Effector memory CD8-positive, alpha-beta T cell (primary cell): ENCODE data around the gene CCDC136.

Experiments used
- ATAC-seq: fragments of 150-1000 bp; cut with Tn5 transposase; replicated peaks from 2 replicates; pipeline ENCODE4 v1.10.0; 2021; ENCODE audit warnings: mild to moderate bottlenecking, moderate library complexity
- DNase-seq, 3 experiments: peaks; one replicate each; pipeline ENCODE4 v3.0.0; 2021
- H3K27ac Mint-ChIP-seq, 2 donors: one replicate each; pipeline ENCODE4 v1.8.0; 2022; ENCODE audit warnings: mild to moderate bottlenecking in 2 of 2, mixed read lengths in 2 of 2, moderate library complexity in 2 of 2
- H3K27me3 Mint-ChIP-seq, 2 donors: one replicate each; pipeline ENCODE4 v1.8.0; 2022; ENCODE audit warnings: mixed read lengths in 2 of 2
- H3K36me3 Mint-ChIP-seq: one replicate; pipeline ENCODE4 v1.8.0; 2022; ENCODE audit warnings: mild to moderate bottlenecking, moderate library complexity, mixed read lengths; ENCODE audit not compliant: insufficient read depth
- H3K4me1 Mint-ChIP-seq, 2 donors: one replicate each; pipeline ENCODE4 v1.8.0; 2022; ENCODE audit warnings: low read depth in 2 of 2, mixed read lengths in 2 of 2
- H3K4me3 Mint-ChIP-seq, 2 donors: one replicate each; pipeline ENCODE4 v1.8.0; 2022; ENCODE audit warnings: mild to moderate bottlenecking in 2 of 2, mixed read lengths in 2 of 2, moderate library complexity in 2 of 2
- H3K9me3 Mint-ChIP-seq, 2 donors: one replicate each; pipeline ENCODE4 v1.8.0; 2022; ENCODE audit warnings: mixed read lengths in 2 of 2

CCDC136 gene

GRCh38 chr7:128855559-128855958 lies 63.8 kb downstream of the CCDC136 start:
- no peak overlapping the region for H3K4me3 Mint-ChIP-seq
- no peak overlapping the region for H3K27ac Mint-ChIP-seq
- H3K4me1 Mint-ChIP-seq, result peaks cover 0 to 1% of the 10 kb centered on the region in 2 donors
- peaks cover 0 to 24% of the 10 kb centered on the region in 2 donors for H3K27me3 Mint-ChIP-seq
- ATAC-seq (no peak), DNase-seq (no peak)
- no peaks in the 10 kb centered on the region for H3K9me3 Mint-ChIP-seq
- no peaks in the 10 kb centered on the region for H3K36me3 Mint-ChIP-seq

GRCh38 chr7:128856001-128856718 lies 64.4 kb downstream of the CCDC136 start:
- DNase-seq (no peak), ATAC-seq (no peak)
- H3K27me3 Mint-ChIP-seq, result peaks cover 0 to 24% of the 10 kb centered on the region in 2 donors
- H3K9me3 Mint-ChIP-seq, result no peaks in the 10 kb centered on the region
- no peak overlapping the region for H3K27ac Mint-ChIP-seq
- peaks cover 0 to 1% of the 10 kb centered on the region in 2 donors for H3K4me1 Mint-ChIP-seq
- no peaks in the 10 kb centered on the region for H3K36me3 Mint-ChIP-seq
- H3K4me3 Mint-ChIP-seq, result no peak overlapping the region

GRCh38 chr7:128858380-128859231 lies 66.8 kb downstream of the CCDC136 start:
- no peaks in the 10 kb centered on the region for H3K9me3 Mint-ChIP-seq
- peaks cover 11 to 13% of the 10 kb centered on the region in 2 donors for H3K4me1 Mint-ChIP-seq
- DNase-seq (no peak), ATAC-seq (no peak)
- H3K4me3 Mint-ChIP-seq, result no peak overlapping the region
- no peak overlapping the region for H3K27ac Mint-ChIP-seq
- H3K27me3 Mint-ChIP-seq, result peaks cover 0 to 17% of the 10 kb centered on the region in 2 donors
- peaks cover 9% of the 10 kb centered on the region for H3K36me3 Mint-ChIP-seq

GRCh38 chr7:128859232-128860157 lies 67.7 kb downstream of the CCDC136 start:
- Mint-ChIP-seq H3K27me3 (peaks cover 0 to 10% of the 10 kb centered on the region in 2 donors), H3K27ac (no peak overlapping the region), H3K4me3 (no peak overlapping the region), H3K36me3 (peaks cover 11% of the 10 kb centered on the region), H3K9me3 (no peaks in the 10 kb centered on the region), H3K4me1 (peaks cover 14 to 16% of the 10 kb centered on the region in 2 donors)
- DNase-seq (no peak), ATAC-seq (no peak)

GRCh38 chr7:128860158-128861073 lies 68.6 kb downstream of the CCDC136 start:
- DNase-seq, result no peak
- no peak for ATAC-seq
- Mint-ChIP-seq H3K4me1 (peaks cover 19 to 24% of the 10 kb centered on the region in 2 donors), H3K9me3 (no peaks in the 10 kb centered on the region), H3K27ac (no peak overlapping the region), H3K4me3 (no peak overlapping the region), H3K36me3 (peaks cover 16% of the 10 kb centered on the region), H3K27me3 (peaks cover 0 to 10% of the 10 kb centered on the region in 2 donors)

- Mint-ChIP-seq H3K27ac (peak overlapping the region; percentile 88 to 90), H3K9me3 (no peaks in the 10 kb centered on the region), H3K27me3 (no peaks in the 10 kb centered on the region), H3K4me3 (peak overlapping the region; percentile 91), H3K4me1 (peaks cover 25 to 34% of the 10 kb centered on the region in 2 donors), H3K36me3 (peaks cover 25% of the 10 kb centered on the region)
- ATAC-seq, result no peak
- DNase-seq, result no peak
These were observed 70.3 kb downstream of the CCDC136 start for GRCh38 chr7:128861957-128862570.

GRCh38 chr7:128862571-128863432 lies 71.0 kb downstream of the CCDC136 start, which contains the start of gene ATP6V1F:
Gene ATP6V1F, plus strand, starts transcription at chr7:128862856. Its CDS starts 49 bp downstream, at chr7:128862905.
- ATAC-seq, result peak; percentile 92
- peak; percentile 99 to 100 (median 100) for DNase-seq
- H3K4me1 Mint-ChIP-seq, result peaks cover 27 to 36% of the 10 kb centered on the region in 2 donors
- peaks cover 25% of the 10 kb centered on the region for H3K36me3 Mint-ChIP-seq
- no peaks in the 10 kb centered on the region for H3K9me3 Mint-ChIP-seq
- no peaks in the 10 kb centered on the region for H3K27me3 Mint-ChIP-seq
- peak within 1 kb of the TSS; percentile 91 for H3K4me3 Mint-ChIP-seq
- H3K27ac Mint-ChIP-seq, result peak within 1 kb of the TSS; percentile 88 to 90

- Mint-ChIP-seq H3K4me1 (peaks cover 28 to 36% of the 10 kb centered on the region in 2 donors), H3K4me3 (peak overlapping the region; percentile 91), H3K36me3 (peaks cover 25% of the 10 kb centered on the region), H3K27me3 (no peaks in the 10 kb centered on the region), H3K9me3 (no peaks in the 10 kb centered on the region), H3K27ac (peak overlapping the region; percentile 88 to 90)
- DNase-seq, result peak; percentile 23 to 35 (median 33)
- peak; percentile 40 for ATAC-seq
These were observed 71.7 kb downstream of the CCDC136 start for GRCh38 chr7:128863433-128863989.

GRCh38 chr7:128865303-128865702 lies 73.5 kb downstream of the CCDC136 start:
- Mint-ChIP-seq H3K27ac (peak overlapping the region in 1 of 2 donors; percentile 7), H3K27me3 (peaks cover 0 to 4% of the 10 kb centered on the region in 2 donors), H3K4me3 (peak overlapping the region in 1 of 2 donors; percentile 5), H3K4me1 (peaks cover 33 to 40% of the 10 kb centered on the region in 2 donors), H3K36me3 (peaks cover 25% of the 10 kb centered on the region), H3K9me3 (no peaks in the 10 kb centered on the region)
- DNase-seq (no peak), ATAC-seq (no peak)

GRCh38 chr7:128865996-128866877 lies 74.5 kb downstream of the CCDC136 start:
- ATAC-seq (no peak), DNase-seq (no peak)
- H3K4me3 Mint-ChIP-seq, result no peak overlapping the region
- H3K4me1 Mint-ChIP-seq, result peaks cover 34 to 41% of the 10 kb centered on the region in 2 donors
- H3K27me3 Mint-ChIP-seq, result peaks cover 0 to 13% of the 10 kb centered on the region in 2 donors
- H3K27ac Mint-ChIP-seq, result peak overlapping the region in 1 of 2 donors; percentile 7
- peaks cover 25% of the 10 kb centered on the region for H3K36me3 Mint-ChIP-seq
- no peaks in the 10 kb centered on the region for H3K9me3 Mint-ChIP-seq
